GM19025 (cell line): ENCODE data around the gene ERVFRD-1.
"Not testable (repeated sequence)": the region's sequence is repeated elsewhere in the genome, so short reads cannot be mapped to it uniquely, and the experiment has no call there.

Experiments used
- ATAC-seq: cut with Tn5 transposase; IDR thresholded peaks from one replicate; pipeline ENCODE4 v1.9.1; 2021; ENCODE audit warnings: mild to moderate bottlenecking, low read depth, moderate library complexity; ENCODE audit not compliant: unreplicated experiment

The ERVFRD-1 gene

GRCh38 chr6:11129908-11130565 is 18.5 kb upstream of the ERVFRD-1 start:
- ATAC-seq: no peak

GRCh38 chr6:11128608-11129007 is 17.1 kb upstream of the ERVFRD-1 start:
- no peak for ATAC-seq

GRCh38 chr6:11126876-11127275 is 15.4 kb upstream of the ERVFRD-1 start:
- ATAC-seq: no peak

GRCh38 chr6:11123978-11124377 is 12.5 kb upstream of the ERVFRD-1 start:
- ATAC-seq: no peak

- no peak for ATAC-seq
Observed at GRCh38 chr6:11122380-11122779, 10.9 kb upstream of the ERVFRD-1 start.

- ATAC-seq: no peak
Observed at GRCh38 chr6:11121851-11122250, 10.3 kb upstream of the ERVFRD-1 start.

- no peak for ATAC-seq
Observed at GRCh38 chr6:11120271-11121005, 8.9 kb upstream of the ERVFRD-1 start.

GRCh38 chr6:11115808-11116536 is 4.4 kb upstream of the ERVFRD-1 start:
- not testable (repeated sequence) for ATAC-seq

GRCh38 chr6:11113038-11113437 is 1.5 kb upstream of the ERVFRD-1 start:
- ATAC-seq: no peak

GRCh38 chr6:11111769-11112437 is 378 bp upstream of the ERVFRD-1 start:
- ATAC-seq: no peak

- no peak for ATAC-seq
Observed at GRCh38 chr6:11108726-11109125, 2.8 kb downstream of the ERVFRD-1 start.

GRCh38 chr6:11103065-11103464 is 8.5 kb downstream of the ERVFRD-1 start:
- no peak for ATAC-seq

GRCh38 chr6:11101417-11101816 is 10.1 kb downstream of the ERVFRD-1 start:
- no peak for ATAC-seq

GRCh38 chr6:11098004-11098403 is 13.5 kb downstream of the ERVFRD-1 start:
- ATAC-seq: no peak

GRCh38 chr6:11097476-11097875 is 14.0 kb downstream of the ERVFRD-1 start:
- ATAC-seq: no peak

GRCh38 chr6:11096109-11096508 is 15.4 kb downstream of the ERVFRD-1 start:
- no peak for ATAC-seq

GRCh38 chr6:11094941-11095340 is 16.6 kb downstream of the ERVFRD-1 start:
- ATAC-seq: no peak

- ATAC-seq: peak; percentile 30
Observed at GRCh38 chr6:11094411-11094851, 17.1 kb downstream of the ERVFRD-1 start.

GRCh38 chr6:11093626-11094410 is 17.7 kb downstream of the ERVFRD-1 start, which contains the start of gene SMIM13:
TSS of gene SMIM13 (plus strand) at chr6:11093834. CDS start at chr6:11094314, 480 bp downstream.
- peak; percentile 88 for ATAC-seq

GRCh38 chr6:11093376-11093625 is 18.2 kb downstream of the ERVFRD-1 start:
- peak; percentile 20 for ATAC-seq
